Right lung (tissue), 5 donors: ENCODE results near the gene PLA2G4F. TPM values are rescaled to one million over a fixed set of nuclear protein-coding genes. Genes with fewer than 3 reads are reported as not detected.

Experiments
- DNase-seq, 2 donors: peaks; one replicate each; pipeline ENCODE4 v3.0.0-alpha.2; 2013
- polyA plus RNA-seq, 5 donors: library from polyadenylated mRNA; unstranded; fragments of 120-200 nt; gene quantifications; one replicate each; pipeline versions ENCODE4 v1.2.1 to v1.2.3, GENCODE V29; 2013; ENCODE audit warnings: inconsistent platforms in 1 of 5, low replicate concordance in 1 of 5; ENCODE audit not compliant: insufficient read length in 5 of 5, insufficient read depth in 1 of 5

Gene PLA2G4F
- polyA plus RNA-seq, 5 donors = 4.2 to 12.9 (median 8.3) TPM

DNA sequence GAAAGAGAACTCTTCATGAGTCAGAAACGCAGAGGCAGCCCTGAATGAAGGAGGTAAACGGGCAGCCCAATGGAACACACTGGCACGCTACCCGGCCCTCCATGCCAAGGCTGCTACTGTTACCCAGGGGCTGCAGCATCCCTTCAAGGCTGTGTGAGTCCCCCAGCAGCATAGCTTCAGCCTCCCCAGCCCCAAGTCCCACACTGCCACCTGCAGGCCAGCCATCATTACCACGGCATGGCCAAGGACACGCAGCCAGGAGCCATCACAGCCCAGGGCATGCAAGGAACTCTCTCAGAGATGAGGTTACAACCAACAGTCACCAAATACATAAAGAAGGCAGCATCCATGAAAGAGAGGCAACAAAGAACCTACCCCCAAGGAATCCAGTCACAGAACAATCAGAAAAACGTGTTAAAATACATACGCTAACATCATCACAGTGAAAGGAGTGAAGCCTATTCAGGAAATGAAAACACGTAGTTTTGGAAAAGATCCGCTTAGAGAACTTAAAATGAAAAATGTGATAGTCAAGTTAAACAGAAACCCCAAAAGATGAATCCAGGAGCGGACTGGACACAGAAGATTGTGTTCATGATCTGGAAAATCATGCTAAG lies 22.4 kb downstream of the PLA2G4F start:
- no peak for DNase-seq

DNA sequence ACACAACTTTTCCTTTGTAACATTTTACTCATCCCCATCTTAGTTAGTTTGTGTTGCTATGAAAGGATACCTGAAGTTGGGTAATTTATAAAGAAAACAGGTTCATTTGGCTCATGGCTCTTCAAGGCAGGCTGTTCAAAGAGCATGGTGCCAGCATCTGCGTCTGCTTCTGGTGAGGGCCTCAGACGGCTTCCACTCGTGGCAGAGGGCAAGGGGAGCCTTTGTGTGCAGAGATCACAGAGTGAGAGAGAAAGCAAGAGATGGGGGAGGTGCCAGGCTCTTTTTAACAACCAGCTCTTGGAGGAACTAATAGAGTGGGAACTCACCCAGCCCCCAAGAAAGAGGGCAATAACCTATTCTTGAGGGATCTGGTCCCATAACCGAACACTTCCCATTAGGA lies 23.1 kb downstream of the PLA2G4F start:
- no peak for DNase-seq

DNA sequence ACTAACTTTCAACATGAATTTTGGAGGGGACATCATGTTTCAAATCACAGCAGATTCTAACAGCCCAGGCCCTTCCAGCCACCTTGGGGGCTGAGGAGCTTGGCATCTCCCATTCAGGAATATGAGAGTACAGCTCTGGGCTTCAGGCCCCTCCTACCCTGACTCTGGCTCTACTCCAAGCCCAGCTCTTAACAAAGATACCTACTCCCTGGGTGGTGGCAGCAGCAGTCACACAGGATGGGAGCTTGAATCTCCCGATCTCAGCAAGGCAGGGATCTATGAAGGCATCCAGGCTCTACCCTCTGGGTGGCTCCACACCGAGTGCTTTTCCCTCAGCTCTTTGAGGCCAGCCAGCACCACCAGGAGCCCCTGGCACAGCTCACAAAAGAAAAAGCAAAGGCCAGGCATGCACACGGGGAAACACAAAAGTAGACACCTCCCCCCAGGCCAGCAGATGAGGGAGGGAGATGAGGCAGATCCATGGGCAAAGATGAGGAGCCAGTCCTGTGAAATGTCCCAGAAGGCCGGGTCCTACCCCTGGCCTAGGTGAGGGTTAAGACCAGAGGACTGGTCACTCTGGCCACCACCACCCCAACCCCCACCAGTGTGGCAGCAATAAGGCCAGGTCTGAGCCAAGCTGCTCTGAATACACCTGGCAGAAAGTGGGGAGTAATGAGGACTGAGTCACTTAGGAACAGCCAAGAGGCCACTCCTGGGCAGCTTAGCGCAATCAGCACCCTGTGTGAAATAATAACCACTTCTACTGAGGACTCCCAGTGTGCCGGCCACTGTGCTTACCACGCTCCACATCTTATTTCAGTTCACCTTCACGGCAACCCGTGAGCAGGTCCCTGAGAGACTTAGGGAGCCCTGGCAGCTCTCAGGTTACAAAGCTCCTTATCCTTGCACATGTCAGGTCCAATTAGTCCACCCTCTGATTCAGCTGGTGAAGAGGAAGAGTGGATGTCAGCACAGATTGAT lies 24.3 kb downstream of the PLA2G4F start:
- no peak for DNase-seq

DNA sequence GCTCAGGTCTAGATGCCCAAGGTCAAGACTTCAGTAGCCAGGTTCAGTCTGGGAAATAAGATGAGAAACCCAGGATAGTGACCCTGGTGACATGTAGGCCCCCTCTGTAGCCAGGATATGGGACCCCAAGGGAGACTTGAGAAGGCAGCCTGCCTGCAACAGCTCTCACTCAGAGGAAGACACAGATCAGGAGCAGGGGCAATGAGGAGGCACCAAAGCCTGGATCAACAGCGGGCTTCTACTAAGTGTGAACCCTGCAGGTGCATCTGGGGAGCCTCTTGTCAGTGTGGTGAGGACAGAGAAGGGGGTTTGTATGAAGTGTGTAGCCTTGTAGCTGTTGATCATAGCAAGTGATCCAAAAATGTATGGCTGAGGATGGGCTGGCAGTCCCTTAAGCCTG lies 25.4 kb downstream of the PLA2G4F start:
- no peak for DNase-seq

DNA sequence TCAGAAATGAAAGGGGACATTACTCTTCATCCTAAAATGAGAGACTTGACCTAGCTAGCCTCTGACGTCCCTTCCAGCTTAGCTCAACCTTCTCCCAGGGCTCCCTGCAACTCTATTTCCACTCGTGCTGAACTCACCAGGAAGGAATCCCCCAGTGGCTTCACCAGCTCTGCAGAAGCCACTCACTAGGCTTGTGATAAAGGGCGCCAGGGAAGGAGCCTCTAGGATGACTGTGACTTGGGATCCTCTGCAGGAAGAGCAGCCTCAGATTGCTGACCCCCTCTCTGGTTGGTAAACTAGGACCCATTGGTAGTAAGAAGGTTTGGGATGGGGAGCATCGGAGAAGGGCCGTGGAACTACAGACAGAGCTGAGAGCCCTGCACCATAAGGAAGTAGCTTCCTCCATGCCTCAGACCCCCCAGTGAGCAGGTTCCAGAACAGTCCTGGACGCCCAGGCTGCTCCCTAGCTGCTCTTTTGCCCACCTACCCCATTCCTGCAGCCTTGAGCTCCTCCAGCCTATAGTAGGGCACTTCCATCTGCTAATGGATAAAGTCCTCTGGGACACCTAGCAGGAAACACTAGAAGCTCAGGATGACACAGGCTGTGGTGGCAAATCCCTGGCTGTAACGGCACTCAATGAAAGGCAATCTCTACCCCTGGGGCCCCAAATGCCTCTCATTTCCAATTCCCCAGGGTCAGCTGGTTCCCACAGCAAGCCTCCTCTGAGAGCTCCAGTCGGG lies 26.0 kb downstream of the PLA2G4F start:
- no peak for DNase-seq

DNA sequence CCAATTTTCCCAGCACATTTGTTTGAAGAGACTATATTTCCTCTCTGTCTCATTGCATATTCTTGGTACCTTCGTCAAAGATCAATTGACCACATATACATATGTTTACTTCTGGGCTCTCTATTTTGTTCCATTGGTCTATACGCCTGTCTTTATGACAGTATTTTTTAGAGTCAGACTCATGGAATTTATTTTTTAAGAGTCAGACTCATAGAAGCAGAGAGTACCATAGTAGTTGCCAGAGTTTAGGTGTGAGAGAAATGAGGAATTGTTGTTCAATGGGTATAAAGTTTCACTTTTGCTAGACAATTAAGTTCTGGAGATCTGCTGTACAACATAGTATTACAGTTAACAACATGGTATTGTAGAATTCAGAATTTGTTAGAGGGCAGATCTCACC lies 27.1 kb downstream of the PLA2G4F start:
- no peak for DNase-seq

DNA sequence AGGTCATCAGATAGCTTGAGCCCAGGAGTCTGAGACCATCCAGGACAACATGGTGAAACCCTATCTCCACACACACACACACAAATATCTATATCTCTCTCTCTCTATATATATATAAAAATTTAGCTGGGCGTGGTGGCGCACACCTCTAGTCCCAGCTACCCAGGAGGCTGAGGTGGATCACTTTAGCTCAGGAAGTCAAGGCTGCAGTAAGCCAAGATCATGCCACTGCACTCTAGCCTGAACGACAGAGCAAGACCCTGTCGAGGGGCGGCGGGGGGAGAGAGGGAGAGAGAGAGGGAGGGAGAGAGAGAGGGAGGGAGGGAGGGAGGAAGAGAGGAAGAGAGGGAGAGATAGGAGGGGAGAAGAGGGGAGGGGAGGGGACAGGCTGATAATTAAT lies 28.0 kb downstream of the PLA2G4F start:
- no peak for DNase-seq

DNA sequence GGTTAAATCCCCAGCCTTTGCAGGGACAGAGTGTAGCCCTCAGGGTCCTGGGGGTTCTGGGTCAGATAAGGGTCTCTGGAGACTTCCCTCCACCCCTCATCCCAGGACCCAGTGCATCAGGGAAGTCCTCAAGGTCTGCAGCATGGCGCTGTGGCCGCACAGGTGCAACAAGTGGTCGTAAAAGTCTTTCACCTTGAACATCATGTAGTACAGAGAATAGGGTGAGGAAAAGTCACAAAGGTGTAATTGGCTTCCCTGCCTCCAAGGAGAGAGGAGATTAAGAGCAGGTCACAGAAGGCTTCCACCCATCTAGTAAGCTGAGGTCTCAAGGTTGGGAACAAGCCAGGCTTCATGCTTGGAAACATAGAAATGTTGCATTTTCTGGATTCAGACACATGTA lies 32.9 kb downstream of the PLA2G4F start:
- DNase-seq = no peak

DNA sequence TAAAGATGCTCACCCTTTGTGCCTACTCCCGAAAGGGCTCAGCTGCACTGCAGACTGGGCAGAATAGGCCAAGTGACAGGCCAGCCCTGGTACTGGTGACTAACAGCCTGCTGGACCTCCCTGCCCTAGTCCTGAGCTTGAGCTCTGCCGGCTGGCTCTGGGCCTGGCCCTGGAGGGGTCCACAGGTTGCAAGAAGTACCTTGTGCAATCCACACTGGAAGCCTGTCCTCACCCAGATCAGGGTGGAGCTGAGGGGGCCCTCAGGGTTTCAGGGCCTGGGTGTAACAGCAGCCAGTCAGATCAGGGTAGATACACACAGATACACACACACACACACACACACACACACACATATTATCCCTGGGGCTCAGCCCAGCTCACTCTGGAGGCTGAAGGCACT lies 34.8 kb downstream of the PLA2G4F start:
- DNase-seq = no peak

DNA sequence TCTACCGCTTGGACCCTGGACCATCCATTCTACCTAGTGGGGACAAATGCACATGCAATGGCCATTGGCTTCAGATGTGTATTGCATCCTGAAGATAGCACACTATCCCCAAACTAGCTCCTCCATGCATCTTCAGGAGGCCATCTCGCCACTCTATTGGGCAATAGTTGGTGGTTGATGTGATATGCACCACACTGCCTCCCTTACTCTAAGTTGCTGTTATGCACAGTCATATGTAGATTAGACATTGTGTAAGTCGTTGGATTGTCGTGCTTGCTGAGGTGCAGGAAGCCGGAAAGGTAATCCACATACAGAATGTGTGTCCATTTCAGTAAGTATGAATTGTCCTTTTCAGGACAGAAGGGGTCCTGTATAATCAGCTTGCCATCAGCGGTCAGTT lies 35.4 kb downstream of the PLA2G4F start:
- DNase-seq = no peak

DNA sequence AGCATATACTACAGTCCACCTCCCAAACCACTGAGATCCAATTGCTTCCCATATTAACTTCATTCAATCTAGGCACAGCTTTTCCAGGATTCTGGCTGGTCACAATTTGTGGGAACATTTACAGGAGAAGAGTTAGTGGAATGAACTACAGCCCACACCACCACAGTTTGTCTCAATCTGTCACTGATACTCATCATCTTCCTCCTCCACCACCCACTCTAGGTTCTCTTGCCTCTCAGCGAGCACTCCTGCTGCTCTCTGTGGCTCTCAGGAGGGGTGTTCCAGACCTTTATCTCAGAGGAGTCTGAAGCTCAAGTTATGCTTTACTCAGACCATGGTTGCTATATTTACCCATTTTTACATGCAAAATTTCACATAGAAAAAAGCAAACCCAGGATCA lies 36.2 kb downstream of the PLA2G4F start:
- DNase-seq = no peak

DNA sequence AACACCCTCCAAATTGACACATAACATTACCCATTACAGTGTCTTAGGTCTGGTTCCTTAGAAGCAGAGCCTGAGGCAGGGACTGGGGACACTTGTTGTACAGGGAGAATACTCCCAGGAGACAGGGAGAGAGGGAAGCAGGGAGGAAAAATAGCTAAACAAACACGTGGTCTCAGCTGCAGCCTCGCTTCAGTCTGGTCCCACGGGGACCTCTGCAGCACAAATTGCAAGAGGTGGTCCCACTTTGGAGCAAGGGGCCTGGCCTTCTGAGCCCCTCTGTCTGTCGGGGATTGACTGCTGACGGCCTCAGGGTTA lies 37.0 kb downstream of the PLA2G4F start:
- no peak for DNase-seq

DNA sequence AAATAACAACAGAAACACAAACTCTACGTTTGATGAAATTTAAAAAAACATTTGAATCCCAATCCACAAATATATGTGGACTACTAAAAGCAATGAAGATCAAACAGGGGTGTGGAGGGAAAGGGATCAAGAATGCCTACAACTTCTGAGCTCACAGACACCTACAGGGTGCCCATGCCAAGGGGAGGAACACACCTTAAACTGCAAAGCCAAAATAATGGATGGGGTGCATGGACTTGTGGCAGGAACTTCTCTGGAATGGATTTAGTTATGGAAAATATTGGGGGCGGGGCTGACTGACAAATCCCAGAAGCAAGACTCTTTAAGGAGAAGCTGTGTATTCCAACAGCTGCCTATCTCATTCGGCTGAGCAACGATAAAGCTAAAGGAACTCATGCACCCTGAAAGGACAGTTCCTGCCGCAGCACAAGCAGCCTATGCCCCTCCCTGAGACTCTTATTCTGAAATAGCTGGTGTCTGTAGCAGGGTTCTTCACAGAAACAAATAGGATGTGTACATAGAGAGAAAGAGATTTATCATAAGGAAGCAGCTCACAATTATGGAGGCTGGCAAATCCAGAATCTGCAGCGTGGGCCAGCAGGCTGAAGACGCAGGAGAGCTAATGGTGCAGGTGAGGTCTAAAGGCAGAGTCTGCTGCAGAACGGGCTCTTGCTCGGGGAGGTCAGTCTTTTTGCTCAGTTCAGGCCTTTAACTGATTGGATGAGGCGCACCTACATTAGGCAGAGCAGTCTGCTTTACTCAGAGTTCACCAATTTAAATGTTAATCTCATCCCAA lies 37.6 kb downstream of the PLA2G4F start:
- no peak for DNase-seq

DNA sequence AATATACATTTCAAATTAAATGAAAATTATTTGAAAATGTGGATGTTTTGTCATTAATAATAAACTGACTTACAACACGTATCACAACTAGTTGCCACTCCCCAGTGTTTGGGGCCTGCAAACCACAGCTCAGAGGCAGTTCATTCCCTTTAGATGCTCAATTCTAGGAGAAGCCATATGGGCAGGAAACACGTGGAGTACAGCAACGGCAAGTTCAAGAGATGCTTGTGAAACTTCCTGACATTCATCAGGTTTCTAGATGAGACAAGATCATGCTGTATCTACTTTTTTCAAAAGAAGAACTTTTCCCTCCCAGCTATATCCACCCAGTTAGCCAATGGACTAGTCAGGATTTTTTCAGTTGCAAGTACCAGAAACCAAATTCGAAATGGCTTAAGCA lies 44.5 kb downstream of the PLA2G4F start:
- DNase-seq = no peak

DNA sequence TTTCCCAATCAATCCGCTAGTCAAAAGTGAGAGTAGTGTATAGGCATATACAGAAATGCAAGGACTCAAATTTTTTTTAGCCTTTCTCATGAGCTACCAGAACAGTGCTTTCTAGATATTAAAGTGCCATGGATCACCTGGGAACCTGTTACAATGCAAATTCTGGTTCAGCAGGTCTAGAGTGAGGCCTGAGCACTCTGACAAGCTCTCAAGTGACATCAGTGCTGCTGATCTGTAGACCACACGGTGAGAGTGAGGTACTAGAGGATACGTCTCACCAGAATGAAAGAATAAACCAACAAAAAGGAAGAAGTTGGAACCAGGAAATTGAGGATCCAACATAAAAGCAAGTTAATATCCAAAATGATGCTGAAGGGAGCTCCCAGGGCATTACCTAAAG lies 46.1 kb downstream of the PLA2G4F start:
- no peak for DNase-seq

DNA sequence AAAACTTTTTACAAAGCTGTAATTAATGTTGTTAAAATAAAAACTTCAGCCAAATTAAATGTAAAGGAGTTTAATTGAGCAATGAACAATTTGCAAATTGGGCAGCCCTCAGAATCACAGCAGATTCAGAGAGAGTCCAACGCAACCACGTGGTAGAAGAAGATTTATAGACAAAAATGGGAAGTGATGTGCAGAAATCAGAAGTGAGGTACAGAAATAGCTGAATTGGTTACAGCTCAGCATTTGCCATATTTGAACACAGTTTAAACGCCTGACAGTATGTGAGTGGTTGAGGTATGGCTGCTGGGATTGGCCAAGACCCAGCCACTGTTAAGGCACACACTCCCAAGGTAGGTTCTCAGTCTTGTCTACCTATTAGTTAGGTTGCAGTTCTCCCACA lies 47.6 kb downstream of the PLA2G4F start:
- no peak for DNase-seq

DNA sequence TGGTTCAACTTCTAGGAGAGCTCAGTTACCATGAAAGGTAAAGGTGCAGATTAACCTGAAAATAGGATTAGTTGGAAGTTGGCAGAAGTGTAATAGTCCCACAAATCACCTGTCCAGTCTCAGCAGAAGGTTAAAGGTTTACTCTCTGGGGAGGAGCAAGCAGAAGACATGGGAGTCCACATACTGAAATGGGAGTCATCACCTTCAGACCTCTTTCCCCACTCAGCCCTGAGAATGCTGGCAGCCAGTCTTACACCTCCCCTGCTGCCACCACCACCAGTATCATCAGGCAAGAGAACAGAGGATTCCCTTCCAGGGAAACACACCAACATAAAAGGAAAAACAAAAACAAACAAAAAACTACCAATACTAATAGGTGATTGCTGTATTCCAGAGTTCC lies 48.2 kb downstream of the PLA2G4F start:
- no peak for DNase-seq

DNA sequence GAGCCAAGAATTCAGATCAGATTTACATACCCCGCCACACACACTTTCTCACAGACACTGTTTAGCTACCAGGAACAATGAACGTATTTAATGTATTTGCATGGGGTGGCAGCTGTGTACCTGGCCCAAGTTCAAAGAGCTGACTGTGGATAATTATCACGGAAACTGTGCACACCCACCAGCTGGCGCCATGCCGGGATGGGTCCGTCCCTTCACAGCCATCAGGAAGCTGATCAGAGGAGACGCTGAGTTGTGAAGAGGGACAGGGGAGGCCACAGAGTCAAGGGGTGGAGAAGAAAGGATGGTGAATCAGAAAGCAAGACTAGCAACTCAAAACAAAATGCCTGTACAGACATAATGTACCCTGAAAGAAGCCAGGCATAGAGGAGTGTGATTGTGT lies 49.0 kb downstream of the PLA2G4F start:
- DNase-seq = no peak

DNA sequence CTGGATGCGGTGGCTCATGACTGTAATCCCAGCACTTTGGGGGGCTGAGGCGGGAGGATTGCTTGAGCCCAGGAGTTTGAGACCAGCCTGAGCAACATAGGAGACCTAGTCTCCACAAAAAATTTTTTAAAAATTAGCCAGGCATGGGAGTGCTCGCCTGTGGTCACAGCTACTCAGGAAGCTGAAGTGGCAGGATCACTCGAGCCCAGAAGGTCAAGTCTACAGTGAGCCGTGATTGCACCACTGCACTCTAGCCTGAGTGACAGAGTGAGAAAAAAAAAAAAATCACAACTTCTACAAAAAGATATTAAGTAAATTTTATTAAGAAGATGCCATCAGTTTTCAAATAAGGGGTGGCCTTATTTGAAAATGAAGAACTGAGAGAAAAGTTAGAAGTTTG lies 50.1 kb downstream of the PLA2G4F start:
- no peak for DNase-seq

DNA sequence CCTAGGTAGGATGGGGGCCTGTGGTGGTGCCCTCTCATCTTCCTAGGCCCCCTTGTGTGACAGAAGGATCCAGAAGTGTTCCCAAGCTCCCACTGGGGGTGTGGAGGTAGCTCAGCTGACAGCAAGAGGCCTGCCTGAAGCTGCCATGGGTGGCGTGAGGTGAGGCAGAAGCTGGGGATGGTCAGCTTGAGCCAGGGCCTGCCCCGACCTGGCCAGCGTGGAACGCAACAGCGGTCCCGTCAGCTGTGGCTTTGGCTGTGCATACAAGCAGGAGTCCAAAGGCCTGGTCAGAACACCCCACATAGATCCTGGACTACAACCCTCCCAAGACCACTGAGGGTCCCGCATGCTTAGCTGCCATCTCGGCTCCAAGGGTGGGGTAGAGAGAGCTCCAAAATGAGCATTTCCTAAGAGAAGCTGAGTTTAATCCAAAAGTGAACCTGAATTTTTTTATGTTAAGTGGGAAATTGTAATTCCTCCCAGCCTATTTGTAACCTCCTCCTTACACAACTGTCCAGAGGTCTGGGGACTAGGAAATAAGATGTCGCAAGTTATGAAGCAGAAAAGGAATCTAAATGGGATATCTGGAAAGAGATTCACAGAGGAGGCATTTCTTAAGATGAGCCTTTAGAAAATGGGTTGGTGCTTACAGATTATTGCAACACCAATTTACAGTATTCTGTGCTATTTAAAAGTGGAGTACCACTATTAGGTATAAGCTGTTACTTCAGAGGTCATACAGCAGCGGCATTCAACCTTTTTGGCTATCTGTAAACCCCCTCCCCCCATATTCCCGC lies 52.1 kb downstream of the PLA2G4F start:
- DNase-seq = no peak

DNA sequence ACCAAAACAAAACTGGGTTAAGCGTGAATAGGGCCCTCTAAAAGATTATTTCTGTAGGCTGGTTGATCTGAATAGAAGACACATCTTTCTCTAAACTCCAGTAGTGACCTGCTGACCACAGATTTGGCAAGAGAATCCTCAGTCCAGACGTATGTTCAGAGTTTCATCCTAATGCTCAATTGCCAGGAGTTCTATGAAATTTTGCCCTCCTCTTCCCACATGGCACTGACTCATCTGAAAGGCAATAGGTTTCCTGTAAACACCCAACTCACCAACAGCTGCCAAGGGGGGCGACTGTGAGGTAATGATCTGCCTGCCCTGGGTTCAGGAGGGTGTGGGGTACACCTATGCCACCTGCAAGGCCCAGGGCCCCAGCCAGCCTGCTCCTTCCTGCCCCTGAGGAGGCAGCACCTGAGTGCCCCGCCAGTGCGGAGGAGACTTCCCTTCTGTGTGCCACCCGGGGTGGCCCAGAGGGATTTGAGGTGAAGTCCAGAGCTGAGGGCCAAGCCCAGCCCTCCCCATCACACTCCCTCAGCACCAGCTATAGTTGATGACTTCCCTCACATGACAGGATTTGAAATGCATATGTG lies 53.7 kb downstream of the PLA2G4F start:
- DNase-seq = no peak
